ENCODE data around the gene TLR2. TPM values are rescaled to one million over a fixed set of nuclear protein-coding genes. Genes with fewer than 3 reads are reported as not detected.
A peak's percentile ranks its signal among the peaks of the same experiment; 100 is the strongest.

Gene TLR2
- total RNA-seq, 3 donors from 2014 or later: 51.7 to 76.8 (median 52.4) TPM

GRCh38 chr4:153676486-153676885 is 7.6 kb upstream of the TLR2 start:
- no peaks in the 10 kb centered on the region for H3K36me3 ChIP-seq
- H3K27me3 ChIP-seq: no peaks in the 10 kb centered on the region
- H3K9me3 ChIP-seq: peaks cover 7 to 11% of the 10 kb centered on the region in 2 donors
- no peak overlapping the region for H3K27ac ChIP-seq
- no peak for TF ChIP-seq POLR2A (IDR thresholded peaks at IDR 0.05)
- TF ChIP-seq CTCF (IDR thresholded peaks at IDR 0.05): no peak
- TF ChIP-seq POLR2AphosphoS5 (IDR thresholded peaks at IDR 0.05): no peak
- intact Hi-C loops (cut with DNase I; ENCODE audit: low total_unique reads): no loop called here
- no peak for DNase-seq (ENCODE audit: low spot score in 2 of 2)
- H3K4me3 ChIP-seq: no peak overlapping the region
- H3K4me1 ChIP-seq: no peaks in the 10 kb centered on the region

DNA sequence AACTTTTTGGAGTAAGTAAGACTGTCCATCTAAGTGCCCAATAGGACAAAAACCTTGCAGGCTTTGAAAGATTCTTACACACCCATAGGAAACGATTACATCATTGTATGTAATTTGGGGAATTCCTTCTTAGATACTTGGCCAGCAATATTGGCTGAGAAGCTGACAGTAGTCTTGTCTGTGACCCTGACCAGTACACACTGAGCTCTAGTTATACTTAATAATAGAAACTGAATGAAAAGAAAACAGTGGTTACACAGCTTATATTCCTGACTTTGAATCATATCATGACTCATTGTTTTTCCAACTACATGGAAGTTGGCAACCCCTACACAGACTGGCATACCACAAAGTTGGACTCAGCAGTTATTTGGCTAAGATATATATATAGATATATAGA is 7.1 kb upstream of the TLR2 start:
- no peak overlapping the region for H3K27ac ChIP-seq

DNA sequence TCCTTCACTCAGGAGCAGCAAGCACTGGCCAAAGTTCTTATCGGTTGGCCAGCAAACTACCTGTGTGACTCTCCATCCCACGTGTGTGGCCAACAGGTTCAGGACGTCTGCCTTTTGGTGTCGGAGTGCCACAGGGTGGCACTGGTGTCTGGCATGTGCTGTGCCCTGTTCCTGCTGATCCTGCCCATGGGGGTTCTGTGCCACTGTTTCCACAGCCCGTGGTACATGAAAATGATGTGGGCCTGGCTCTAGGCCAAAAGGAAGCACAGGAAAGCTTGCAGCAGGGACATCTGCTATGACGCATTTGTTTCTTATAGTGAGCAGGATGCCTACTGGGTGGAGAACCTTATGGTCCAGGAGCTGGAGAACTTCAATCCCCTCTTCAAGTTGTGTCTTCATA is 4.6 kb upstream of the TLR2 start:
- Histone ChIP-seq H3K27ac (no peak overlapping the region), H3K4me3 (no peak overlapping the region), H3K27me3 (no peaks in the 10 kb centered on the region), H3K4me1 (no peaks in the 10 kb centered on the region), H3K36me3 (no peaks in the 10 kb centered on the region), H3K9me3 (peaks cover 3 to 11% of the 10 kb centered on the region in 2 donors)
- no peak for DNase-seq (ENCODE audit: low spot score in 2 of 2)
- intact Hi-C loops (cut with DNase I; ENCODE audit: low total_unique reads): no loop called here
- TF ChIP-seq CTCF (IDR thresholded peaks at IDR 0.05) (no peak), POLR2A (IDR thresholded peaks at IDR 0.05) (no peak), POLR2AphosphoS5 (IDR thresholded peaks at IDR 0.05) (no peak)

More for the DNA sequence above, 7.1 kb upstream of the TLR2 start:
- Histone ChIP-seq H3K27me3 (no peaks in the 10 kb centered on the region), H3K36me3 (no peaks in the 10 kb centered on the region), H3K9me3 (peaks cover 7 to 11% of the 10 kb centered on the region in 2 donors), H3K4me3 (no peak overlapping the region), H3K4me1 (no peaks in the 10 kb centered on the region)
- TF ChIP-seq CTCF (IDR thresholded peaks at IDR 0.05) (no peak), POLR2AphosphoS5 (IDR thresholded peaks at IDR 0.05) (no peak), POLR2A (IDR thresholded peaks at IDR 0.05) (no peak)
- intact Hi-C loops (cut with DNase I; ENCODE audit: low total_unique reads): no loop called here
- DNase-seq (ENCODE audit: low spot score in 2 of 2): no peak

GRCh38 chr4:153683763-153684181 is 308 bp upstream of the TLR2 start:
- no peaks in the 10 kb centered on the region for H3K27me3 ChIP-seq
- TF ChIP-seq POLR2A (IDR thresholded peaks at IDR 0.05): no peak
- TF ChIP-seq CTCF (IDR thresholded peaks at IDR 0.05): no peak
- no peak for TF ChIP-seq POLR2AphosphoS5 (IDR thresholded peaks at IDR 0.05)
- peaks cover 5 to 7% of the 10 kb centered on the region in 2 donors for H3K9me3 ChIP-seq
- H3K4me3 ChIP-seq: peak overlapping the region; percentile 57 to 86 (median 72)
- no peaks in the 10 kb centered on the region for H3K4me1 ChIP-seq
- H3K27ac ChIP-seq: peak overlapping the region; percentile 64 to 83
- peaks cover 5% of the 10 kb centered on the region for H3K36me3 ChIP-seq
- no peak for DNase-seq (ENCODE audit: low spot score in 2 of 2)
- intact Hi-C loops (cut with DNase I; ENCODE audit: low total_unique reads): no loop called here

- no peak for TF ChIP-seq POLR2A (IDR thresholded peaks at IDR 0.05)
- no peak for TF ChIP-seq CTCF (IDR thresholded peaks at IDR 0.05)
- no peak for TF ChIP-seq POLR2AphosphoS5 (IDR thresholded peaks at IDR 0.05)
- Histone ChIP-seq H3K4me3 (peak overlapping the region; percentile 57 to 86 (median 72)), H3K9me3 (peaks cover 8% of the 10 kb centered on the region in 2 donors), H3K27ac (peak overlapping the region; percentile 64 to 83), H3K36me3 (peaks cover 5% of the 10 kb centered on the region), H3K27me3 (no peaks in the 10 kb centered on the region), H3K4me1 (no peaks in the 10 kb centered on the region)
- DNase-seq (ENCODE audit: low spot score in 2 of 2): no peak
- intact Hi-C loops (cut with DNase I; ENCODE audit: low total_unique reads): no loop called here
Observed at GRCh38 chr4:153684971-153685371, 891 bp downstream of the TLR2 start.

Measured in breast epithelium (tissue), 4 donors.